ENCODE measurements around the gene UGT1A7. TPM values are rescaled to one million over a fixed set of nuclear protein-coding genes. Genes with fewer than 3 reads are reported as not detected.

UGT1A7 gene
- polyA plus RNA-seq, 1 donor from 2014 or later = not detected

- TF ChIP-seq CTCF (IDR thresholded peaks at IDR 0.05; ENCODE audit: poor library complexity, severe bottlenecking) = no peak
- no peak for TF ChIP-seq TAF1 (IDR thresholded peaks at IDR 0.05; ENCODE audit: low read depth)
- TF ChIP-seq REST (IDR thresholded peaks at IDR 0.05; ENCODE audit: borderline replicate concordance) = no peak
- TF ChIP-seq RAD21 (conservative IDR thresholded peaks at IDR 0.05) = no peak
- no peak for TF ChIP-seq EZH2 (IDR thresholded peaks at IDR 0.05; ENCODE audit: borderline replicate concordance, insufficient read depth, low read length, poor library complexity, severe bottlenecking)
- Histone ChIP-seq H3K4me2 (ENCODE audit: low read length) (no peak overlapping the region), H3K4me3 (ENCODE audit: low read length) (no peak overlapping the region), H3K9me2 (ENCODE audit: insufficient read depth, low read length) (no peaks in the 10 kb centered on the region), H3K9ac (ENCODE audit: low read length) (no peak overlapping the region), H2AFZ (ENCODE audit: low read depth, low read length) (no peak overlapping the region), H3K27me3 (ENCODE audit: insufficient read depth, low read depth, low read length) (no peaks in the 10 kb centered on the region), H4K20me1 (ENCODE audit: insufficient read depth) (no peaks in the 10 kb centered on the region), H3K36me3 (ENCODE audit: insufficient read depth, low read length) (no peaks in the 10 kb centered on the region), H3F3A (ENCODE audit: insufficient read depth, low read length, poor library complexity, severe bottlenecking) (no peaks in the 10 kb centered on the region), H3K9me3 (ENCODE audit: low read length) (no peaks in the 10 kb centered on the region), H3K79me2 (replicated peaks; ENCODE audit: insufficient read depth, low read length) (no peaks in the 10 kb centered on the region), H3K27ac (ENCODE audit: low read length) (no peak overlapping the region)
These were observed 131.7 kb downstream of the UGT1A7 start for GRCh38 chr2:233813236-233814055.

GRCh38 chr2:233814056-233814835 lies 132.5 kb downstream of the UGT1A7 start:
- no peaks in the 10 kb centered on the region for H4K20me1 ChIP-seq (ENCODE audit: insufficient read depth)
- no peaks in the 10 kb centered on the region for H3K27me3 ChIP-seq (ENCODE audit: insufficient read depth, low read depth, low read length)
- H3K36me3 ChIP-seq (ENCODE audit: insufficient read depth, low read length) = no peaks in the 10 kb centered on the region
- no peaks in the 10 kb centered on the region for H3F3A ChIP-seq (ENCODE audit: insufficient read depth, low read length, poor library complexity, severe bottlenecking)
- H3K27ac ChIP-seq (ENCODE audit: low read length) = no peak overlapping the region
- no peak overlapping the region for H3K9ac ChIP-seq (ENCODE audit: low read length)
- H3K79me2 ChIP-seq (replicated peaks; ENCODE audit: insufficient read depth, low read length) = no peaks in the 10 kb centered on the region
- H2AFZ ChIP-seq (ENCODE audit: low read depth, low read length) = no peak overlapping the region
- no peaks in the 10 kb centered on the region for H3K9me2 ChIP-seq (ENCODE audit: insufficient read depth, low read length)
- no peak for TF ChIP-seq REST (IDR thresholded peaks at IDR 0.05; ENCODE audit: borderline replicate concordance)
- no peak for TF ChIP-seq SMC3 (conservative IDR thresholded peaks at IDR 0.05; ENCODE audit: poor library complexity)
- TF ChIP-seq MXI1 (conservative IDR thresholded peaks at IDR 0.05; ENCODE audit: poor library complexity, severe bottlenecking) = no peak
- no peak for TF ChIP-seq EP300 (conservative IDR thresholded peaks at IDR 0.05; ENCODE audit: poor library complexity, severe bottlenecking)
- no peak for TF ChIP-seq TAF1 (IDR thresholded peaks at IDR 0.05; ENCODE audit: low read depth)
- no peak for TF ChIP-seq CTCF (IDR thresholded peaks at IDR 0.05; ENCODE audit: poor library complexity, severe bottlenecking)
- TF ChIP-seq RAD21 (conservative IDR thresholded peaks at IDR 0.05) = no peak
- TF ChIP-seq EZH2 (IDR thresholded peaks at IDR 0.05; ENCODE audit: borderline replicate concordance, insufficient read depth, low read length, poor library complexity, severe bottlenecking) = no peak
- no peak for TF ChIP-seq POLR2AphosphoS5 (IDR thresholded peaks at IDR 0.05)
- H3K9me3 ChIP-seq (ENCODE audit: low read length) = no peaks in the 10 kb centered on the region
- no peak overlapping the region for H3K4me2 ChIP-seq (ENCODE audit: low read length)
- no peak overlapping the region for H3K4me3 ChIP-seq (ENCODE audit: low read length)
